ENCODE results near the gene SSNA1. TPM values are rescaled to one million over a fixed set of nuclear protein-coding genes. Genes with fewer than 3 reads are reported as not detected.
A peak's percentile ranks its signal among the peaks of the same experiment; 100 is the strongest.

The SSNA1 gene
- total and polyA plus RNA-seq, 8 donors = 28.1 to 154 (median 122) TPM

- H3K36me3 ChIP-seq = peaks cover 0 to 21% (median 18%) of the 10 kb centered on the region in 4 donors
- H3K4me1 ChIP-seq = peaks cover 53 to 58% (median 57%) of the 10 kb centered on the region in 4 donors
- intact Hi-C loops (cut with DNase I; ENCODE audit: low total_unique reads) = no loop called here
- no peaks in the 10 kb centered on the region for H3K9me3 ChIP-seq
- H3K4me3 ChIP-seq = peak within 1 kb of the TSS; percentile 88 to 95 (median 91)
- peak; percentile 94 to 97 for DNase-seq
- H3K27me3 ChIP-seq = no peaks in the 10 kb centered on the region
- H3K27ac ChIP-seq = peak within 1 kb of the TSS; percentile 71 to 94 (median 89)
- WGBS, 5 donors = 0% methylated on average over 30 to 98 of the region's 98 CpGs
- no peak for TF ChIP-seq CTCF (IDR thresholded peaks at IDR 0.05)
- no peak for TF ChIP-seq EP300 (IDR thresholded peaks at IDR 0.05)
- peak in 1 of 4 donors; percentile 43 for TF ChIP-seq POLR2A (IDR thresholded peaks at IDR 0.05)
- TF ChIP-seq POLR2AphosphoS5 (IDR thresholded peaks at IDR 0.05) = peak; percentile 91 to 98 (median 96)
Measured at GRCh38 chr9:137205126-137206069, 16.9 kb downstream of the SSNA1 start, which contains the start of the genes NDOR1 and TMEM203. Gene NDOR1, plus strand, starts transcription at chr9:137205700. Its CDS starts 78 bp downstream, at chr9:137205778. Gene TMEM203, minus strand, starts transcription at chr9:137205648. Its CDS starts 234 bp downstream, at chr9:137205414.

GRCh38 chr9:137206602-137207001 lies 18.1 kb downstream of the SSNA1 start:
- TF ChIP-seq POLR2A (IDR thresholded peaks at IDR 0.05) (no peak), POLR2AphosphoS5 (IDR thresholded peaks at IDR 0.05) (no peak), CTCF (IDR thresholded peaks at IDR 0.05) (no peak), EP300 (IDR thresholded peaks at IDR 0.05) (no peak)
- no peaks in the 10 kb centered on the region for H3K27me3 ChIP-seq
- intact Hi-C loops (cut with DNase I; ENCODE audit: low total_unique reads) = no loop called here
- H3K9me3 ChIP-seq = no peaks in the 10 kb centered on the region
- H3K4me3 ChIP-seq = peak overlapping the region in 3 of 4 donors; percentile 88 to 94 (median 88)
- WGBS, 5 donors = 61 to 68% (median 65%) methylated on average over 7 of the region's 7 CpGs
- no peak for DNase-seq
- H3K36me3 ChIP-seq = peaks cover 0 to 24% (median 22%) of the 10 kb centered on the region in 4 donors
- H3K27ac ChIP-seq = no peak overlapping the region
- H3K4me1 ChIP-seq = peaks cover 47 to 52% (median 50%) of the 10 kb centered on the region in 4 donors

GRCh38 chr9:137211532-137211931 lies 23.1 kb downstream of the SSNA1 start:
- Histone ChIP-seq H3K27me3 (no peaks in the 10 kb centered on the region), H3K4me1 (peaks cover 8 to 11% (median 10%) of the 10 kb centered on the region in 4 donors), H3K27ac (no peak overlapping the region), H3K4me3 (no peak overlapping the region), H3K9me3 (no peaks in the 10 kb centered on the region), H3K36me3 (peaks cover 10 to 63% (median 41%) of the 10 kb centered on the region in 4 donors)
- 81 to 92% (median 88%) methylated on average over 9 to 13 of the region's 13 CpGs for WGBS, 5 donors
- intact Hi-C loops (cut with DNase I; ENCODE audit: low total_unique reads) = no loop called here
- no peak for DNase-seq
- TF ChIP-seq POLR2AphosphoS5 (IDR thresholded peaks at IDR 0.05) (no peak), POLR2A (IDR thresholded peaks at IDR 0.05) (no peak)

GRCh38 chr9:137212520-137212919 lies 24.0 kb downstream of the SSNA1 start:
- Histone ChIP-seq H3K36me3 (peaks cover 10 to 65% (median 41%) of the 10 kb centered on the region in 4 donors), H3K27ac (no peak overlapping the region), H3K9me3 (no peaks in the 10 kb centered on the region), H3K27me3 (no peaks in the 10 kb centered on the region), H3K4me1 (peaks cover 9 to 14% (median 11%) of the 10 kb centered on the region in 4 donors), H3K4me3 (no peak overlapping the region)
- WGBS, 5 donors = 81 to 85% (median 84%) methylated on average over 21 of the region's 21 CpGs
- TF ChIP-seq POLR2AphosphoS5 (IDR thresholded peaks at IDR 0.05) (no peak), CTCF (IDR thresholded peaks at IDR 0.05) (no peak), EP300 (IDR thresholded peaks at IDR 0.05) (no peak), POLR2A (IDR thresholded peaks at IDR 0.05) (no peak)
- intact Hi-C loops (cut with DNase I; ENCODE audit: low total_unique reads) = no loop called here
- DNase-seq = no peak
